ENCODE data around the gene STRN3. TPM values are rescaled to one million over a fixed set of nuclear protein-coding genes. Genes with fewer than 3 reads are reported as not detected.

The STRN3 gene
- total RNA-seq, 6 donors from 2014 or later = 21.9 to 61.4 (median 29.4) TPM

- DNase-seq (no peak), ATAC-seq (ENCODE audit: low FRiP score in 2 of 2) (no peak)
- Histone ChIP-seq H3K4me3 (no peak overlapping the region), H3K36me3 (peaks cover 0 to 2% (median 0%) of the 10 kb centered on the region in 4 donors), H3K9me3 (no peaks in the 10 kb centered on the region), H3K27ac (no peak overlapping the region), H3K27me3 (no peaks in the 10 kb centered on the region), H3K4me1 (no peaks in the 10 kb centered on the region)
- TF ChIP-seq CTCF (IDR thresholded peaks at IDR 0.05) (no peak), EP300 (IDR thresholded peaks at IDR 0.05) (no peak), POLR2A (IDR thresholded peaks at IDR 0.05) (no peak), POLR2AphosphoS5 (IDR thresholded peaks at IDR 0.05) (no peak)
- WGBS, 2 donors = 69 to 74% methylated on average over 4 of the region's 4 CpGs
Observed at GRCh38 chr14:30889244-30889594, 137.0 kb downstream of the STRN3 start.

- Histone ChIP-seq H3K9me3 (no peaks in the 10 kb centered on the region), H3K4me3 (no peak overlapping the region), H3K27ac (no peak overlapping the region), H3K36me3 (no peaks in the 10 kb centered on the region), H3K4me1 (no peaks in the 10 kb centered on the region), H3K27me3 (no peaks in the 10 kb centered on the region)
- 96 to 99% methylated on average over 5 of the region's 5 CpGs for WGBS, 2 donors
- ATAC-seq (ENCODE audit: low FRiP score in 2 of 2) (no peak), DNase-seq (no peak)
- TF ChIP-seq CTCF (IDR thresholded peaks at IDR 0.05) (no peak), POLR2AphosphoS5 (IDR thresholded peaks at IDR 0.05) (no peak), EP300 (IDR thresholded peaks at IDR 0.05) (no peak), POLR2A (IDR thresholded peaks at IDR 0.05) (no peak)
Observed at GRCh38 chr14:30888480-30889243, 137.5 kb downstream of the STRN3 start.

- H3K4me1 ChIP-seq = no peaks in the 10 kb centered on the region
Observed at GRCh38 chr14:30885840-30886740, 140.1 kb downstream of the STRN3 start.

GRCh38 chr14:30884901-30885300, 141.3 kb downstream of the STRN3 start:
- no peaks in the 10 kb centered on the region for H3K4me1 ChIP-seq
- DNase-seq (no peak), ATAC-seq (ENCODE audit: low FRiP score in 2 of 2) (no peak)
- H3K27me3 ChIP-seq = no peaks in the 10 kb centered on the region
- 76 to 78% methylated on average over 3 of the region's 3 CpGs for WGBS, 2 donors
- no peak for TF ChIP-seq POLR2AphosphoS5 (IDR thresholded peaks at IDR 0.05)
- no peak for TF ChIP-seq POLR2A (IDR thresholded peaks at IDR 0.05)
- no peaks in the 10 kb centered on the region for H3K9me3 ChIP-seq
- H3K4me3 ChIP-seq = no peak overlapping the region
- H3K36me3 ChIP-seq = no peaks in the 10 kb centered on the region
- H3K27ac ChIP-seq = no peak overlapping the region

More at GRCh38 chr14:30885840-30886740, 140.1 kb downstream of the STRN3 start:
- DNase-seq = no peak
- WGBS, 2 donors = 88 to 89% methylated on average over 5 to 7 of the region's 7 CpGs
- ATAC-seq (ENCODE audit: low FRiP score in 2 of 2) = no peak
- no peaks in the 10 kb centered on the region for H3K36me3 ChIP-seq
- H3K4me3 ChIP-seq = no peak overlapping the region
- no peaks in the 10 kb centered on the region for H3K27me3 ChIP-seq
- H3K9me3 ChIP-seq = no peaks in the 10 kb centered on the region
- TF ChIP-seq CTCF (IDR thresholded peaks at IDR 0.05) (no peak), EP300 (IDR thresholded peaks at IDR 0.05) (no peak), POLR2A (IDR thresholded peaks at IDR 0.05) (no peak), POLR2AphosphoS5 (IDR thresholded peaks at IDR 0.05) (no peak)
- H3K27ac ChIP-seq = no peak overlapping the region

GRCh38 chr14:30883508-30884294, 142.5 kb downstream of the STRN3 start:
- no peak for DNase-seq
- 79 to 81% methylated on average over 6 of the region's 6 CpGs for WGBS, 2 donors

More at GRCh38 chr14:30883508-30884294, 142.5 kb downstream of the STRN3 start:
- no peaks in the 10 kb centered on the region for H3K36me3 ChIP-seq
- no peak for ATAC-seq (ENCODE audit: low FRiP score in 2 of 2)
- H3K27me3 ChIP-seq = no peaks in the 10 kb centered on the region
- H3K4me1 ChIP-seq = no peaks in the 10 kb centered on the region
- H3K27ac ChIP-seq = no peak overlapping the region
- H3K4me3 ChIP-seq = no peak overlapping the region
- TF ChIP-seq EP300 (IDR thresholded peaks at IDR 0.05) (no peak), POLR2A (IDR thresholded peaks at IDR 0.05) (no peak), POLR2AphosphoS5 (IDR thresholded peaks at IDR 0.05) (no peak), CTCF (IDR thresholded peaks at IDR 0.05) (no peak)
- H3K9me3 ChIP-seq = no peaks in the 10 kb centered on the region
